VCaP (cell line): ENCODE results near the gene TRAPPC14.

Experiments
- H3K27ac ChIP-seq: fragments of 450-650 bp; 2 replicates; pipeline ENCODE4 v1.5.1; 2017
- TF ChIP-seq, protein P1 (sequence below): fragments of 450-650 bp; conservative IDR thresholded peaks from 2 replicates; pipeline ENCODE4 v1.5.1; 2017; ENCODE audit warnings: mild to moderate bottlenecking, moderate library complexity

The TRAPPC14 gene

DNA sequence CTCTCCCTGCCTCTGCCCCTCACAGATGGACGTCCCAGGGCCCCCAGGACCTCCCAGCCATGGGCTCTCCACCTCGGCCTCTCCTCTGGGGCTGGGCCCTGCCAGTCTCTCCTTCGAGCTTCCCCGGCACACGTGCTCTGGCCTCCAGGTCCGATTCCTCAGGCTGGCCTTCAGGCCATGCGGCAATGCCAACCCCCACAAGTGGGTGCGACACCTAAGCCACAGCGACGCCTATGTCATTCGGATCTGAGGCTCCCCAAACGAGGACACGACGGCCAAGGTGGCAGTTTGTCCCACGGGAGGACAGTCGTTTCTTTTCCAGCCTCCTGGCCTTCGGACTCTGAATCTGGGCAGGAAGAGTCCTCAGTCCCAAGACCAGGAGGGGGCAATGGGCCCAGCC lies 51.9 kb downstream of the TRAPPC14 start:
- TF ChIP-seq, protein P1, sequence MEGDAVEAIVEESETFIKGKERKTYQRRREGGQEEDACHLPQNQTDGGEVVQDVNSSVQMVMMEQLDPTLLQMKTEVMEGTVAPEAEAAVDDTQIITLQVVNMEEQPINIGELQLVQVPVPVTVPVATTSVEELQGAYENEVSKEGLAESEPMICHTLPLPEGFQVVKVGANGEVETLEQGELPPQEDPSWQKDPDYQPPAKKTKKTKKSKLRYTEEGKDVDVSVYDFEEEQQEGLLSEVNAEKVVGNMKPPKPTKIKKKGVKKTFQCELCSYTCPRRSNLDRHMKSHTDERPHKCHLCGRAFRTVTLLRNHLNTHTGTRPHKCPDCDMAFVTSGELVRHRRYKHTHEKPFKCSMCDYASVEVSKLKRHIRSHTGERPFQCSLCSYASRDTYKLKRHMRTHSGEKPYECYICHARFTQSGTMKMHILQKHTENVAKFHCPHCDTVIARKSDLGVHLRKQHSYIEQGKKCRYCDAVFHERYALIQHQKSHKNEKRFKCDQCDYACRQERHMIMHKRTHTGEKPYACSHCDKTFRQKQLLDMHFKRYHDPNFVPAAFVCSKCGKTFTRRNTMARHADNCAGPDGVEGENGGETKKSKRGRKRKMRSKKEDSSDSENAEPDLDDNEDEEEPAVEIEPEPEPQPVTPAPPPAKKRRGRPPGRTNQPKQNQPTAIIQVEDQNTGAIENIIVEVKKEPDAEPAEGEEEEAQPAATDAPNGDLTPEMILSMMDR: no peak
- no peak overlapping the region for H3K27ac ChIP-seq

DNA sequence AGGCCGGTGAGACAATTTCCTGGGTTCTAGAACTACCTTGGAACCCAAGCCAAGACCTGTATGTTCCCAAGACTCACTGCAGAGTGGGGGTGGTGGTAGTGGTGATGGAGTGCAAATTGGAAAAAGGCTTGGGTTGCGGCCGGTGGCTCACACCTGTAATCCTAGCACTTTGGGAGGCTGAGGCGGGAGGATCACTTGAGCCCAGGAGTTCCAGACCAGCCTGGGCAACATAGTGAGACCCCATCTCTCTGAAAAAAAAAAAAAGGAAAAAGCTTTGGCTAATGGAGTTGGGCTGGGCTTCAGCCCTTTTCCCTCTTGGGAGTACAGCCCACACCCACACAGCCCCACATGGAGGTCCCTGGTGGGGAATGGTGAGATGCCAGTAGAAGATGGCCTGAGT lies 53.0 kb downstream of the TRAPPC14 start:
- TF ChIP-seq, protein P1: no peak
- no peak overlapping the region for H3K27ac ChIP-seq
